ENCODE data around the gene HOXA7. TPM values are rescaled to one million over a fixed set of nuclear protein-coding genes. Genes with fewer than 3 reads are reported as not detected.

HOXA7 gene
- total and polyA plus RNA-seq, 2 donors (not counting 1 experiment from before 2014, with no cell fraction given), result 0.37 TPM; not detected in 1

GRCh38 chr7:27106181-27106900, 50.1 kb downstream of the HOXA7 start:
- TF ChIP-seq, protein P1, sequence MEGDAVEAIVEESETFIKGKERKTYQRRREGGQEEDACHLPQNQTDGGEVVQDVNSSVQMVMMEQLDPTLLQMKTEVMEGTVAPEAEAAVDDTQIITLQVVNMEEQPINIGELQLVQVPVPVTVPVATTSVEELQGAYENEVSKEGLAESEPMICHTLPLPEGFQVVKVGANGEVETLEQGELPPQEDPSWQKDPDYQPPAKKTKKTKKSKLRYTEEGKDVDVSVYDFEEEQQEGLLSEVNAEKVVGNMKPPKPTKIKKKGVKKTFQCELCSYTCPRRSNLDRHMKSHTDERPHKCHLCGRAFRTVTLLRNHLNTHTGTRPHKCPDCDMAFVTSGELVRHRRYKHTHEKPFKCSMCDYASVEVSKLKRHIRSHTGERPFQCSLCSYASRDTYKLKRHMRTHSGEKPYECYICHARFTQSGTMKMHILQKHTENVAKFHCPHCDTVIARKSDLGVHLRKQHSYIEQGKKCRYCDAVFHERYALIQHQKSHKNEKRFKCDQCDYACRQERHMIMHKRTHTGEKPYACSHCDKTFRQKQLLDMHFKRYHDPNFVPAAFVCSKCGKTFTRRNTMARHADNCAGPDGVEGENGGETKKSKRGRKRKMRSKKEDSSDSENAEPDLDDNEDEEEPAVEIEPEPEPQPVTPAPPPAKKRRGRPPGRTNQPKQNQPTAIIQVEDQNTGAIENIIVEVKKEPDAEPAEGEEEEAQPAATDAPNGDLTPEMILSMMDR (IDR thresholded peaks at IDR 0.05), result no peak
- TF ChIP-seq EZH2 (IDR thresholded peaks at IDR 0.05; ENCODE audit: borderline replicate concordance, insufficient read depth, low read depth, low read length, poor library complexity, severe bottlenecking), result no peak
- H3K27me3 Mint-ChIP-seq, result peaks cover 44% of the 10 kb centered on the region

More at GRCh38 chr7:27106181-27106900, 50.1 kb downstream of the HOXA7 start:
- H3K9ac ChIP-seq (ENCODE audit: low read length), result no peak overlapping the region
- 95% methylated on average over 43 of the region's 44 CpGs for WGBS (ENCODE audit: insufficient coverage)
- H3K27ac ChIP-seq (ENCODE audit: low read length in 2 of 2), result no peak overlapping the region
- no peaks in the 10 kb centered on the region for H3K9me3 Mint-ChIP-seq (ENCODE audit: insufficient read depth)
- H3K4me1 ChIP-seq (ENCODE audit: control insufficient read depth in 2 of 2, insufficient read depth in 2 of 2, low read length in 2 of 2), result peaks cover 13 to 19% of the 10 kb centered on the region in 2 donors
- no peak overlapping the region for H2AFZ ChIP-seq (ENCODE audit: insufficient read depth, low read depth, low read length, poor library complexity, severe bottlenecking)
- H3K4me1 Mint-ChIP-seq, result peaks cover 18% of the 10 kb centered on the region
- no peak overlapping the region for H3K4me3 ChIP-seq (ENCODE audit: control extremely low read depth in 1 of 5, extremely low read depth in 1 of 5, insufficient read depth in 1 of 5, low read depth in 2 of 5, low read length in 4 of 5)
- ChIA-PET CTCF (interaction anchor here (1.0 to 1.7 kb wide), 2 partner anchors 33 to 55 kb away, joined by 3 to 4 read pairs; no protein-coding TSS in a partner anchor), POLR2A (no interaction called here)
- no peak overlapping the region for H3K4me2 ChIP-seq (replicated peaks; ENCODE audit: low read depth, low read length, poor library complexity, severe bottlenecking)
- H3K79me2 ChIP-seq (ENCODE audit: control insufficient read depth, insufficient read depth, low read length), result no peaks in the 10 kb centered on the region
- H3K27me3 ChIP-seq (replicated peaks in 1 of 4; ENCODE audit: control extremely low read depth in 1 of 4, control insufficient read depth in 3 of 4, insufficient read depth in 4 of 4, low read length in 3 of 4), result peaks cover 0 to 42% (median 32%) of the 10 kb centered on the region in 4 experiments
- H3K4me3 Mint-ChIP-seq, result no peak overlapping the region
- peaks cover 0 to 36% (median 0%) of the 10 kb centered on the region in 3 donors for H3K9me3 ChIP-seq (ENCODE audit: control extremely low read depth in 1 of 3, control insufficient read depth in 2 of 3, insufficient read depth in 1 of 3, low read length in 2 of 3)
- DNase-seq (no peak), ATAC-seq (ENCODE audit: low read depth) (no peak)
- intact Hi-C loops (cut with micrococcal nuclease), result no loop called here
- H3K36me3 ChIP-seq (replicated peaks in 1 of 2; ENCODE audit: control extremely low read depth in 1 of 2, control insufficient read depth in 1 of 2, extremely low read depth in 1 of 2, insufficient read depth in 2 of 2, low read length in 1 of 2), result no peaks in the 10 kb centered on the region
- H3K27ac Mint-ChIP-seq, result no peak overlapping the region
- H4K20me1 ChIP-seq (ENCODE audit: control insufficient read depth, insufficient read depth, low read length, poor library complexity, severe bottlenecking), result no peaks in the 10 kb centered on the region

Data from B cell (primary cell).